Hepatocyte (in vitro differentiated cells): Measurements from ENCODE around the gene FGF4.

Experiments used
- EZH2 ChIP-seq: fragments of 200-600 bp; sonication (generic); IDR thresholded peaks from 2 replicates; pipeline ENCODE4 v1.6.1; 2016; ENCODE audit warnings: antibody characterized with exemption, mild to moderate bottlenecking, borderline replicate concordance
- EZH2phosphoT487 ChIP-seq: fragments of 200-600 bp; sonication (generic); IDR thresholded peaks from one replicate; pipeline ENCODE4 v1.6.1; 2018; ENCODE audit warnings: antibody characterized with exemption, mild to moderate bottlenecking, low read depth, moderate library complexity; ENCODE audit not compliant: unreplicated experiment, severe bottlenecking
- TF ChIP-seq, protein P1 (sequence below): fragments of 200-600 bp; sonication (generic); IDR thresholded peaks from 2 replicates; pipeline ENCODE4 v1.5.1; 2016; ENCODE audit warnings: antibody characterized with exemption, mild to moderate bottlenecking; ENCODE audit not compliant: poor library complexity

- TF ChIP-seq, protein P1, sequence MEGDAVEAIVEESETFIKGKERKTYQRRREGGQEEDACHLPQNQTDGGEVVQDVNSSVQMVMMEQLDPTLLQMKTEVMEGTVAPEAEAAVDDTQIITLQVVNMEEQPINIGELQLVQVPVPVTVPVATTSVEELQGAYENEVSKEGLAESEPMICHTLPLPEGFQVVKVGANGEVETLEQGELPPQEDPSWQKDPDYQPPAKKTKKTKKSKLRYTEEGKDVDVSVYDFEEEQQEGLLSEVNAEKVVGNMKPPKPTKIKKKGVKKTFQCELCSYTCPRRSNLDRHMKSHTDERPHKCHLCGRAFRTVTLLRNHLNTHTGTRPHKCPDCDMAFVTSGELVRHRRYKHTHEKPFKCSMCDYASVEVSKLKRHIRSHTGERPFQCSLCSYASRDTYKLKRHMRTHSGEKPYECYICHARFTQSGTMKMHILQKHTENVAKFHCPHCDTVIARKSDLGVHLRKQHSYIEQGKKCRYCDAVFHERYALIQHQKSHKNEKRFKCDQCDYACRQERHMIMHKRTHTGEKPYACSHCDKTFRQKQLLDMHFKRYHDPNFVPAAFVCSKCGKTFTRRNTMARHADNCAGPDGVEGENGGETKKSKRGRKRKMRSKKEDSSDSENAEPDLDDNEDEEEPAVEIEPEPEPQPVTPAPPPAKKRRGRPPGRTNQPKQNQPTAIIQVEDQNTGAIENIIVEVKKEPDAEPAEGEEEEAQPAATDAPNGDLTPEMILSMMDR = no peak
- TF ChIP-seq EZH2 (no peak), EZH2phosphoT487 (no peak)
These were observed 1.4 kb downstream of the FGF4 start for GRCh38 chr11:69773626-69774353.
